GM23338 (cell line): ENCODE results near the gene THRA. TPM values are rescaled to one million over a fixed set of nuclear protein-coding genes. Genes with fewer than 3 reads are reported as not detected.

Experiments
- ATAC-seq: fragments of 200-7000 bp; cut with Tn5 transposase; 3 replicates; pipeline ENCODE4 v1.9.1; 2020
- DNase-seq: peaks from one replicate; pipeline ENCODE4 v3.0.0-alpha.2; 2015; ENCODE audit warnings: low spot score
- H2AFZ ChIP-seq: fragments of 200-600 bp; sonication (generic); 2 replicates; pipeline ENCODE4 v1.8.0; 2016; ENCODE audit warnings: antibody characterized with exemption, mild to moderate bottlenecking, moderate library complexity
- H3F3A ChIP-seq: fragments of 200-600 bp; sonication (generic); replicated peaks from 2 replicates; pipeline ENCODE4 v1.8.0; 2017; ENCODE audit warnings: antibody characterized with exemption, mixed run types, low read depth
- H3K27ac ChIP-seq: fragments of 200-600 bp; sonication (generic); 2 replicates; pipeline ENCODE4 v1.6.1; 2016; ENCODE audit warnings: low read depth
- H3K27me3 ChIP-seq: fragments of 200-600 bp; sonication (generic); 2 replicates; pipeline ENCODE4 v1.8.0; 2016; ENCODE audit warnings: mild to moderate bottlenecking, mixed run types, moderate library complexity; ENCODE audit not compliant: insufficient read depth
- H3K36me3 ChIP-seq: fragments of 200-600 bp; sonication (generic); 2 replicates; pipeline ENCODE4 v1.8.0; 2016; ENCODE audit warnings: mild to moderate bottlenecking; ENCODE audit not compliant: insufficient read depth
- H3K4me1 ChIP-seq: fragments of 200-600 bp; sonication (generic); 2 replicates; pipeline ENCODE4 v1.8.0; 2016; ENCODE audit warnings: mild to moderate bottlenecking, moderate library complexity; ENCODE audit not compliant: insufficient read depth
- H3K4me2 ChIP-seq: fragments of 200-600 bp; sonication (generic); 2 replicates; pipeline ENCODE4 v1.7.1; 2017; ENCODE audit warnings: mixed run types
- H3K4me3 ChIP-seq: fragments of 200-600 bp; sonication (generic); 2 replicates; pipeline ENCODE4 v1.6.1; 2016; ENCODE audit warnings: mixed run types
- H3K79me2 ChIP-seq: fragments of 200-600 bp; sonication (generic); replicated peaks from 2 replicates; pipeline ENCODE4 v1.8.0; 2017; ENCODE audit warnings: mild to moderate bottlenecking; ENCODE audit not compliant: insufficient read depth
- H3K9me2 ChIP-seq: fragments of 200-600 bp; sonication (generic); 2 replicates; pipeline ENCODE4 v1.8.0; 2017; ENCODE audit not compliant: insufficient read depth
- H4K20me1 ChIP-seq: fragments of 200-600 bp; sonication (generic); replicated peaks from 2 replicates; pipeline ENCODE4 v1.8.0; 2017; ENCODE audit warnings: mild to moderate bottlenecking; ENCODE audit not compliant: insufficient read depth
- H3K27ac Mint-ChIP-seq: 2 replicates; pipeline ENCODE4 v1.8.0; 2020; ENCODE audit warnings: inconsistent platforms, mild to moderate bottlenecking, moderate library complexity, mixed read lengths
- H3K27me3 Mint-ChIP-seq: 3 replicates; pipeline ENCODE4 v1.8.0; 2022; ENCODE audit warnings: low read depth, mild to moderate bottlenecking, moderate library complexity, mixed read lengths, inconsistent platforms; ENCODE audit not compliant: insufficient read depth, poor library complexity
- H3K36me3 Mint-ChIP-seq: 3 replicates; pipeline ENCODE4 v1.8.0; 2021; ENCODE audit warnings: low read depth, mild to moderate bottlenecking, inconsistent platforms, moderate library complexity, mixed read lengths
- H3K4me1 Mint-ChIP-seq: 3 replicates; pipeline ENCODE4 v1.8.0; 2020; ENCODE audit warnings: mild to moderate bottlenecking, inconsistent platforms, mixed read lengths
- H3K4me3 Mint-ChIP-seq: 3 replicates; pipeline ENCODE4 v1.8.0; 2021; ENCODE audit warnings: moderate library complexity, mild to moderate bottlenecking, inconsistent platforms, mixed read lengths
- H3K9me3 Mint-ChIP-seq: 3 replicates; pipeline ENCODE4 v1.8.0; 2020; ENCODE audit warnings: moderate library complexity, mild to moderate bottlenecking, inconsistent platforms, mixed read lengths
- CREB1 ChIP-seq: fragments of 250-450 bp; sonication (Bioruptor Pico); IDR thresholded peaks from 2 replicates; pipeline ENCODE4 v1.5.0; 2020; ENCODE audit warnings: low read depth, mild to moderate bottlenecking, moderate library complexity
- EZH2 ChIP-seq: fragments of 200-600 bp; sonication (generic); IDR thresholded peaks from one replicate; pipeline ENCODE4 v1.8.0; 2017; ENCODE audit warnings: antibody characterized with exemption, mild to moderate bottlenecking, low read depth; ENCODE audit not compliant: unreplicated experiment
- EZH2phosphoT487 ChIP-seq: fragments of 200-600 bp; sonication (generic); IDR thresholded peaks from one replicate; pipeline ENCODE4 v1.8.1; 2018; ENCODE audit warnings: antibody characterized with exemption; ENCODE audit not compliant: unreplicated experiment
- JUNB ChIP-seq: IDR thresholded peaks from one replicate; pipeline ENCODE4 v1.6.1; 2016; ENCODE audit warnings: antibody characterized with exemption; ENCODE audit not compliant: unreplicated experiment
- POLR2AphosphoS5 ChIP-seq: IDR thresholded peaks from 2 replicates; pipeline ENCODE4 v1.6.1; 2016; ENCODE audit warnings: antibody characterized with exemption, low read depth
- STAT1 ChIP-seq: IDR thresholded peaks from one replicate; pipeline ENCODE4 v1.6.1; 2016; ENCODE audit warnings: antibody characterized with exemption; ENCODE audit not compliant: unreplicated experiment
- ZNF114 ChIP-seq: fragments of 250-450 bp; sonication (Bioruptor Pico); IDR thresholded peaks from 2 replicates; pipeline ENCODE4 v1.5.0; 2020; ENCODE audit warnings: mild to moderate bottlenecking, moderate library complexity
- polyA plus RNA-seq: library from polyadenylated mRNA; unstranded; fragments of >200 nt; fragmentation: Nextera tagmentation; extraction: Ambion mirVana; gene quantifications from 2 replicates; pipeline ENCODE4 v1.2.1, GENCODE V29; 2016
- total RNA-seq: library from RNA; depleted of rRNA; stranded (reverse); fragments of >200 nt; shearing (Covaris generic); gene quantifications from 2 replicates; pipeline ENCODE4 v1.2.3, GENCODE V29; 2014
- TF ChIP-seq, protein P1 (sequence below), 2 experiments: fragments of 200-600 bp in 1 of 2; sonication (generic) in 1 of 2; conservative IDR thresholded peaks; 2 replicates each; pipeline versions ENCODE4 v1.5.1 to v1.6.1; 2016 to 2017; ENCODE audit warnings: antibody characterized with exemption in 2 of 2, low read depth in 2 of 2, mild to moderate bottlenecking in 2 of 2, moderate library complexity in 1 of 2
- TF ChIP-seq, protein P2 (sequence below): IDR thresholded peaks from 2 replicates; pipeline ENCODE4 v1.6.1; 2016; ENCODE audit warnings: antibody characterized with exemption
- TF ChIP-seq, protein P3 (sequence below): fragments of 250-450 bp; sonication (Bioruptor Pico); IDR thresholded peaks from 2 replicates; pipeline ENCODE4 v1.5.0; 2020; ENCODE audit warnings: mild to moderate bottlenecking, moderate library complexity

The THRA gene
- total and polyA plus RNA-seq, 2 experiments from 2014 or later, result 3.4 to 10.5 TPM

DNA sequence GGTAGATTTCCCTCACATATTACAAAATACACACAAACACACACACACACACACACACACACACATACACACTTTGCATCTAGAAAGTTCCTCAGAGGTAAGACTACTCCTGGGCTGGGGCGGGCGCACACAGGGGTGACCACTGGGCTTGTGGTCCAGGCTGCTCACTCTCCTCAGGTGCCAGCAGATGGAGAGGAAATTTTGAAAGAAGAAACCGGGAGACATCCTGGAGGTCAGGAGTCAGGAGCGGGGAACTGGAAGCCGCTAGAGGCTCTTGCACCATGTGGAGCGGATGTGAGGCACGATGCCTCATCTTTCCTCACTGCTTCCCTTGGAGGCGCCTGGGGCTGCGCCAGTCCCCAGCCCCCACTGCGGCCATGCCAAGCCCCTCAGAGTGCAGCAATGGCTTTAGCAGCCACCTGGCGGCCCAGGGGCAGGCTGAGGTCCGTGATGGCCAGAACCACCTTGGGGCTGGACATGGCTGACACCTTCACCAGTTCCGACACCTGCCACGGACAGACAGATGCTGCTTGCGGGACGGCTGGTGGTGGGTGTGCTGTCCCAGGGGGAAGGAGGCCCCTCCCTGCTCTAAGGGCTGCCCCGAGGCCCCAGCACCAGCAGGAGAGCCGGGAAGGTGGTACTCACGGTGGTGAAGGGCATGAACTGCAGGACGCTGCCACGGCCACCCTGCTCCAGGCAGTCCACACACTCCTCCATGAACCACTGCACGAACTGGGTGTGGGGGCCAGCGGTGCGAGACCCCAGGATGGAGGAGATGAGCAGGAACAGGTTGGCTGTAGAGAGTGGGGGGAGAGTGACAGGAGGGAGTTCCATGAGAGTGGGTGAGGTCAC lies 43.4 kb upstream of the THRA start:
- H3K27ac ChIP-seq, result no peak overlapping the region
- Mint-ChIP-seq H3K27me3 (peaks cover 21% of the 10 kb centered on the region), H3K9me3 (no peaks in the 10 kb centered on the region), H3K4me3 (peak overlapping the region; percentile 53; the same call in 2 of the 3 replicates), H3K27ac (peak overlapping the region; percentile 90; the same call in 1 of the 2 replicates), H3K4me1 (peaks cover 39% of the 10 kb centered on the region), H3K36me3 (peaks cover 35% of the 10 kb centered on the region)
- TF ChIP-seq STAT1 (no peak), EZH2phosphoT487 (no peak), JUNB (no peak), EZH2 (no peak), POLR2AphosphoS5 (no peak), CREB1 (no peak), ZNF114 (no peak)
- TF ChIP-seq, protein P1, sequence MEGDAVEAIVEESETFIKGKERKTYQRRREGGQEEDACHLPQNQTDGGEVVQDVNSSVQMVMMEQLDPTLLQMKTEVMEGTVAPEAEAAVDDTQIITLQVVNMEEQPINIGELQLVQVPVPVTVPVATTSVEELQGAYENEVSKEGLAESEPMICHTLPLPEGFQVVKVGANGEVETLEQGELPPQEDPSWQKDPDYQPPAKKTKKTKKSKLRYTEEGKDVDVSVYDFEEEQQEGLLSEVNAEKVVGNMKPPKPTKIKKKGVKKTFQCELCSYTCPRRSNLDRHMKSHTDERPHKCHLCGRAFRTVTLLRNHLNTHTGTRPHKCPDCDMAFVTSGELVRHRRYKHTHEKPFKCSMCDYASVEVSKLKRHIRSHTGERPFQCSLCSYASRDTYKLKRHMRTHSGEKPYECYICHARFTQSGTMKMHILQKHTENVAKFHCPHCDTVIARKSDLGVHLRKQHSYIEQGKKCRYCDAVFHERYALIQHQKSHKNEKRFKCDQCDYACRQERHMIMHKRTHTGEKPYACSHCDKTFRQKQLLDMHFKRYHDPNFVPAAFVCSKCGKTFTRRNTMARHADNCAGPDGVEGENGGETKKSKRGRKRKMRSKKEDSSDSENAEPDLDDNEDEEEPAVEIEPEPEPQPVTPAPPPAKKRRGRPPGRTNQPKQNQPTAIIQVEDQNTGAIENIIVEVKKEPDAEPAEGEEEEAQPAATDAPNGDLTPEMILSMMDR (conservative IDR thresholded peaks at IDR 0.05; ENCODE audit: low read depth in 2 of 2), result no peak; a peak in 1 of 4 replicates
- TF ChIP-seq, protein P2, sequence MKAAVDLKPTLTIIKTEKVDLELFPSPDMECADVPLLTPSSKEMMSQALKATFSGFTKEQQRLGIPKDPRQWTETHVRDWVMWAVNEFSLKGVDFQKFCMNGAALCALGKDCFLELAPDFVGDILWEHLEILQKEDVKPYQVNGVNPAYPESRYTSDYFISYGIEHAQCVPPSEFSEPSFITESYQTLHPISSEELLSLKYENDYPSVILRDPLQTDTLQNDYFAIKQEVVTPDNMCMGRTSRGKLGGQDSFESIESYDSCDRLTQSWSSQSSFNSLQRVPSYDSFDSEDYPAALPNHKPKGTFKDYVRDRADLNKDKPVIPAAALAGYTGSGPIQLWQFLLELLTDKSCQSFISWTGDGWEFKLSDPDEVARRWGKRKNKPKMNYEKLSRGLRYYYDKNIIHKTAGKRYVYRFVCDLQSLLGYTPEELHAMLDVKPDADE, result no peak
- TF ChIP-seq, protein P3, sequence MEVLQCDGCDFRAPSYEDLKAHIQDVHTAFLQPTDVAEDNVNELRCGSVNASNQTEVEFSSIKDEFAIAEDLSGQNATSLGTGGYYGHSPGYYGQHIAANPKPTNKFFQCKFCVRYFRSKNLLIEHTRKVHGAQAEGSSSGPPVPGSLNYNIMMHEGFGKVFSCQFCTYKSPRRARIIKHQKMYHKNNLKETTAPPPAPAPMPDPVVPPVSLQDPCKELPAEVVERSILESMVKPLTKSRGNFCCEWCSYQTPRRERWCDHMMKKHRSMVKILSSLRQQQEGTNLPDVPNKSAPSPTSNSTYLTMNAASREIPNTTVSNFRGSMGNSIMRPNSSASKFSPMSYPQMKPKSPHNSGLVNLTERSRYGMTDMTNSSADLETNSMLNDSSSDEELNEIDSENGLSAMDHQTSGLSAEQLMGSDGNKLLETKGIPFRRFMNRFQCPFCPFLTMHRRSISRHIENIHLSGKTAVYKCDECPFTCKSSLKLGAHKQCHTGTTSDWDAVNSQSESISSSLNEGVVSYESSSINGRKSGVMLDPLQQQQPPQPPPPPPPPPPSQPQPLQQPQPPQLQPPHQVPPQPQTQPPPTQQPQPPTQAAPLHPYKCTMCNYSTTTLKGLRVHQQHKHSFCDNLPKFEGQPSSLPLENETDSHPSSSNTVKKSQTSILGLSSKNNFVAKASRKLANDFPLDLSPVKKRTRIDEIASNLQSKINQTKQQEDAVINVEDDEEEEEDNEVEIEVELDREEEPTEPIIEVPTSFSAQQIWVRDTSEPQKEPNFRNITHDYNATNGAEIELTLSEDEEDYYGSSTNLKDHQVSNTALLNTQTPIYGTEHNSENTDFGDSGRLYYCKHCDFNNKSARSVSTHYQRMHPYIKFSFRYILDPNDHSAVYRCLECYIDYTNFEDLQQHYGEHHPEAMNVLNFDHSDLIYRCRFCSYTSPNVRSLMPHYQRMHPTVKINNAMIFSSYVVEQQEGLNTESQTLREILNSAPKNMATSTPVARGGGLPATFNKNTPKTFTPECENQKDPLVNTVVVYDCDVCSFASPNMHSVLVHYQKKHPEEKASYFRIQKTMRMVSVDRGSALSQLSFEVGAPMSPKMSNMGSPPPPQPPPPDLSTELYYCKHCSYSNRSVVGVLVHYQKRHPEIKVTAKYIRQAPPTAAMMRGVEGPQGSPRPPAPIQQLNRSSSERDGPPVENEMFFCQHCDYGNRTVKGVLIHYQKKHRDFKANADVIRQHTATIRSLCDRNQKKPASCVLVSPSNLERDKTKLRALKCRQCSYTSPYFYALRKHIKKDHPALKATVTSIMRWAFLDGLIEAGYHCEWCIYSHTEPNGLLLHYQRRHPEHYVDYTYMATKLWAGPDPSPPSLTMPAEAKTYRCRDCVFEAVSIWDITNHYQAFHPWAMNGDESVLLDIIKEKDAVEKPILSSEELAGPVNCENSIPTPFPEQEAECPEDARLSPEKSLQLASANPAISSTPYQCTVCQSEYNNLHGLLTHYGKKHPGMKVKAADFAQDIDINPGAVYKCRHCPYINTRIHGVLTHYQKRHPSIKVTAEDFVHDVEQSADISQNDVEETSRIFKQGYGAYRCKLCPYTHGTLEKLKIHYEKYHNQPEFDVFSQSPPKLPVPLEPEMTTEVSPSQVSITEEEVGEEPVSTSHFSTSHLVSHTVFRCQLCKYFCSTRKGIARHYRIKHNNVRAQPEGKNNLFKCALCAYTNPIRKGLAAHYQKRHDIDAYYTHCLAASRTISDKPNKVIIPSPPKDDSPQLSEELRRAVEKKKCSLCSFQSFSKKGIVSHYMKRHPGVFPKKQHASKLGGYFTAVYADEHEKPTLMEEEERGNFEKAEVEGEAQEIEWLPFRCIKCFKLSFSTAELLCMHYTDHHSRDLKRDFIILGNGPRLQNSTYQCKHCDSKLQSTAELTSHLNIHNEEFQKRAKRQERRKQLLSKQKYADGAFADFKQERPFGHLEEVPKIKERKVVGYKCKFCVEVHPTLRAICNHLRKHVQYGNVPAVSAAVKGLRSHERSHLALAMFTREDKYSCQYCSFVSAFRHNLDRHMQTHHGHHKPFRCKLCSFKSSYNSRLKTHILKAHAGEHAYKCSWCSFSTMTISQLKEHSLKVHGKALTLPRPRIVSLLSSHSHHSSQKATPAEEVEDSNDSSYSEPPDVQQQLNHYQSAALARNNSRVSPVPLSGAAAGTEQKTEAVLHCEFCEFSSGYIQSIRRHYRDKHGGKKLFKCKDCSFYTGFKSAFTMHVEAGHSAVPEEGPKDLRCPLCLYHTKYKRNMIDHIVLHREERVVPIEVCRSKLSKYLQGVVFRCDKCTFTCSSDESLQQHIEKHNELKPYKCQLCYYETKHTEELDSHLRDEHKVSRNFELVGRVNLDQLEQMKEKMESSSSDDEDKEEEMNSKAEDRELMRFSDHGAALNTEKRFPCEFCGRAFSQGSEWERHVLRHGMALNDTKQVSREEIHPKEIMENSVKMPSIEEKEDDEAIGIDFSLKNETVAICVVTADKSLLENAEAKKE (CRISPR knock-in tag), result no peak
- H3K36me3 ChIP-seq, result peaks cover 3% of the 10 kb centered on the region; the same call in 1 of the 2 replicates
- peak; percentile 43 for DNase-seq
- no peaks in the 10 kb centered on the region for H3K9me2 ChIP-seq
- no peaks in the 10 kb centered on the region for H4K20me1 ChIP-seq
- H3K4me3 ChIP-seq, result peak overlapping the region; percentile 30; the same call in 1 of the 2 replicates
- no peak overlapping the region for H2AFZ ChIP-seq
- H3K27me3 ChIP-seq, result no peaks in the 10 kb centered on the region
- H3K4me1 ChIP-seq, result peaks cover 28% of the 10 kb centered on the region
- peak overlapping the region; percentile 71; the same call in 1 of the 2 replicates for H3K4me2 ChIP-seq
- H3K79me2 ChIP-seq, result no peaks in the 10 kb centered on the region
- H3F3A ChIP-seq, result peaks cover under 1% of the 10 kb centered on the region; the same call in 1 of the 2 replicates
- ATAC-seq, result peak; percentile 36
